Measurements from ENCODE around the gene CABP1. TPM values are rescaled to one million over a fixed set of nuclear protein-coding genes. Genes with fewer than 3 reads are reported as not detected.

The CABP1 gene
- total RNA-seq, 1 donor from 2014 or later: 0.30 TPM

GRCh38 chr12:120710805-120711296 is 70.4 kb downstream of the CABP1 start:
- intact Hi-C loops (cut with DNase I): loop anchor here (10.0 kb wide), 1 partner anchor 126 kb away; the partner anchor contains the start of gene POP5
- TF ChIP-seq CTCF (IDR thresholded peaks at IDR 0.05): no peak
- DNase-seq (peak; percentile 51), ATAC-seq (peak; percentile 50 to 65)
- H3K27me3 ChIP-seq (ENCODE audit: low read depth): no peaks in the 10 kb centered on the region
- H3K27ac ChIP-seq: peak overlapping the region; percentile 92
- H3K9me3 ChIP-seq: no peaks in the 10 kb centered on the region
- peaks cover 28% of the 10 kb centered on the region for H3K36me3 ChIP-seq
- H3K4me3 ChIP-seq: peak overlapping the region; percentile 93
- H3K4me1 ChIP-seq: peaks cover 35% of the 10 kb centered on the region

GRCh38 chr12:120711411-120711810 is 71.0 kb downstream of the CABP1 start:
- Histone ChIP-seq H3K27me3 (ENCODE audit: low read depth) (no peaks in the 10 kb centered on the region), H3K36me3 (peaks cover 33% of the 10 kb centered on the region), H3K4me1 (peaks cover 35% of the 10 kb centered on the region), H3K9me3 (no peaks in the 10 kb centered on the region), H3K27ac (peak overlapping the region; percentile 92), H3K4me3 (peak overlapping the region; percentile 93)
- DNase-seq: no peak
- TF ChIP-seq CTCF (IDR thresholded peaks at IDR 0.05): no peak
- ATAC-seq: no peak
- intact Hi-C loops (cut with DNase I): loop anchor here (10.0 kb wide), 1 partner anchor 127 kb away; the partner anchor contains the start of gene POP5

- no peak for DNase-seq
- ATAC-seq: no peak
- no peak for TF ChIP-seq CTCF (IDR thresholded peaks at IDR 0.05)
- no peaks in the 10 kb centered on the region for H3K9me3 ChIP-seq
- intact Hi-C loops (cut with DNase I): loop anchor here (10.0 kb wide), 1 partner anchor 128 kb away; the partner anchor contains the start of gene POP5
- peaks cover 35% of the 10 kb centered on the region for H3K4me1 ChIP-seq
- no peaks in the 10 kb centered on the region for H3K27me3 ChIP-seq (ENCODE audit: low read depth)
- H3K4me3 ChIP-seq: no peak overlapping the region
- peaks cover 45% of the 10 kb centered on the region for H3K36me3 ChIP-seq
- H3K27ac ChIP-seq: no peak overlapping the region
These were observed 72.2 kb downstream of the CABP1 start for GRCh38 chr12:120712610-120713009.

- Histone ChIP-seq H3K36me3 (peaks cover 59% of the 10 kb centered on the region), H3K27ac (no peak overlapping the region), H3K4me3 (no peak overlapping the region), H3K4me1 (peaks cover 35% of the 10 kb centered on the region), H3K27me3 (ENCODE audit: low read depth) (no peaks in the 10 kb centered on the region), H3K9me3 (no peaks in the 10 kb centered on the region)
- intact Hi-C loops (cut with DNase I): loop anchor here (10.0 kb wide), 1 partner anchor 129 kb away; the partner anchor contains the start of gene POP5
- ATAC-seq (peak; percentile 68 to 75), DNase-seq (no peak)
- TF ChIP-seq CTCF (IDR thresholded peaks at IDR 0.05): peak; percentile 87
These were observed 73.5 kb downstream of the CABP1 start for GRCh38 chr12:120713861-120714482.

Other genes with a start within 250 kb of the CABP1 start
- 263 TPM for gene COX6A1, start 202.5 kb upstream of the CABP1 start, total RNA-seq
- gene TRIAP1, start 194.2 kb upstream of the CABP1 start, total RNA-seq: 20.4 TPM
- gene GATC, start 194.2 kb upstream of the CABP1 start, total RNA-seq: 31.7 TPM
- gene SRSF9, start 170.9 kb upstream of the CABP1 start, total RNA-seq: 115 TPM
- 285 TPM for gene DYNLL1, start 144.5 kb upstream of the CABP1 start, total RNA-seq
- gene COQ5, start 111.5 kb upstream of the CABP1 start, total RNA-seq: 24.1 TPM
- 175 TPM for gene RNF10, start 106.3 kb upstream of the CABP1 start, total RNA-seq
- 39.5 TPM for gene POP5, start 59.2 kb upstream of the CABP1 start, total RNA-seq
- gene MLEC, start 46.5 kb downstream of the CABP1 start, total RNA-seq: 98.1 TPM
- 27.1 TPM for gene UNC119B, start 69.8 kb downstream of the CABP1 start, total RNA-seq
- 24.4 TPM for gene ACADS, start 85.2 kb downstream of the CABP1 start, total RNA-seq